ENCODE measurements around the gene SIAH3. TPM values are rescaled to one million over a fixed set of nuclear protein-coding genes. Genes with fewer than 3 reads are reported as not detected.

The SIAH3 gene
- total RNA-seq, 2 donors from 2014 or later, result 0.25 to 0.38 TPM

Other genes with a start within 250 kb of the SIAH3 start
- not detected for gene ERICH6B, start 236.0 kb downstream of the SIAH3 start, total RNA-seq
- under 1 TPM in 1 of 2 donors, not detected in 1; 0.32 TPM for gene CBY2, start 149.4 kb downstream of the SIAH3 start, total RNA-seq
- gene ZC3H13, start 201.0 kb upstream of the SIAH3 start, total RNA-seq, result 10 to 100 TPM; 39.6 to 48.3 TPM